ENCODE measurements around the gene COLEC12.

GRCh38 chr18:384897-385296 is 115.6 kb downstream of the COLEC12 start:
- TF ChIP-seq, protein P1, sequence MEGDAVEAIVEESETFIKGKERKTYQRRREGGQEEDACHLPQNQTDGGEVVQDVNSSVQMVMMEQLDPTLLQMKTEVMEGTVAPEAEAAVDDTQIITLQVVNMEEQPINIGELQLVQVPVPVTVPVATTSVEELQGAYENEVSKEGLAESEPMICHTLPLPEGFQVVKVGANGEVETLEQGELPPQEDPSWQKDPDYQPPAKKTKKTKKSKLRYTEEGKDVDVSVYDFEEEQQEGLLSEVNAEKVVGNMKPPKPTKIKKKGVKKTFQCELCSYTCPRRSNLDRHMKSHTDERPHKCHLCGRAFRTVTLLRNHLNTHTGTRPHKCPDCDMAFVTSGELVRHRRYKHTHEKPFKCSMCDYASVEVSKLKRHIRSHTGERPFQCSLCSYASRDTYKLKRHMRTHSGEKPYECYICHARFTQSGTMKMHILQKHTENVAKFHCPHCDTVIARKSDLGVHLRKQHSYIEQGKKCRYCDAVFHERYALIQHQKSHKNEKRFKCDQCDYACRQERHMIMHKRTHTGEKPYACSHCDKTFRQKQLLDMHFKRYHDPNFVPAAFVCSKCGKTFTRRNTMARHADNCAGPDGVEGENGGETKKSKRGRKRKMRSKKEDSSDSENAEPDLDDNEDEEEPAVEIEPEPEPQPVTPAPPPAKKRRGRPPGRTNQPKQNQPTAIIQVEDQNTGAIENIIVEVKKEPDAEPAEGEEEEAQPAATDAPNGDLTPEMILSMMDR (IDR thresholded peaks at IDR 0.05; ENCODE audit: low read depth, low read length), result no peak
- TF ChIP-seq MYC (IDR thresholded peaks at IDR 0.05; ENCODE audit: low read depth, low read length) (no peak), POLR2A (IDR thresholded peaks at IDR 0.05; ENCODE audit: extremely low read depth, insufficient read length) (no peak)
